HCT116 (cell line): ENCODE measurements around the gene HNF1B. TPM values are rescaled to one million over a fixed set of nuclear protein-coding genes. Genes with fewer than 3 reads are reported as not detected.

Source experiments
- ATAC-seq: fragments of 200-7000 bp; cut with Tn5 transposase; 2 replicates; pipeline ENCODE4 v1.9.1; 2020; ENCODE audit warnings: mild to moderate bottlenecking, moderate library complexity
- BruUV-seq: library from RNA; stranded (reverse); fragments of 400-500 nt; replicated peaks from 2 replicates; lab custom pipeline; 2021; lab: Mats Ljungman, UMichigan
- CTCF ChIA-PET: fragments of 300-600 bp; sonication (Branson Sonifier 250); formaldehyde crosslinking; loops from one replicate; lab custom pipeline; 2021; ENCODE audit warnings: antibody characterized with exemption; lab: Charles Lee
- POLR2A ChIA-PET: fragments of 300-600, 350-600 bp; sonication (Branson Sonifier 250); formaldehyde crosslinking; loops from one replicate; lab custom pipeline; 2021; ENCODE audit warnings: antibody characterized with exemption; lab: Charles Lee
- RAD21 ChIA-PET, 2 experiments: fragments of 300-600 bp; sonication (Branson Sonifier 250); formaldehyde crosslinking; loops; one replicate each; lab custom pipeline; 2023; ENCODE audit warnings: low total read pairs in 2 of 2; ENCODE audit not compliant: uncharacterized antibody in 2 of 2, unreplicated experiment in 2 of 2, low non-redundant PET in 1 of 2; lab: Charles Lee
- DNase-seq: peaks from one replicate; pipeline ENCODE4 v3.0.0-alpha.2; 2010; ENCODE audit warnings: low read depth, low spot score
- H2AFZ ChIP-seq: fragments of 200-600 bp; shearing (Covaris generic), sonication (generic); 2 replicates; pipeline ENCODE4 v1.6.1; 2017; ENCODE audit warnings: low read depth, mixed run types, mixed read lengths, antibody characterized with exemption, low read length; ENCODE audit not compliant: poor library complexity, severe bottlenecking
- H3K27ac ChIP-seq: 2 replicates; pipeline ENCODE4 v1.5.1; 2012; ENCODE audit warnings: low read depth, low read length
- H3K27me3 ChIP-seq: fragments of 200-600 bp; sonication (generic); 2 replicates; pipeline ENCODE4 v1.6.1; 2016; ENCODE audit warnings: mixed run types, low read length, mixed read lengths; ENCODE audit not compliant: insufficient read depth
- H3K36me3 ChIP-seq, 2 experiments: fragments of 200-500 bp in 1 of 2; fragments of 200-600 bp in 1 of 2; sonication (Bioruptor generic) in 1 of 2; sonication (generic) in 1 of 2; 2 replicates each; pipeline versions ENCODE4 v1.5.1 to v1.6.1; 2014 to 2016; ENCODE audit warnings: low read length in 2 of 2, inconsistent platforms in 1 of 2, mixed read lengths in 1 of 2, mixed run types in 1 of 2; ENCODE audit not compliant: insufficient read depth in 2 of 2, control insufficient read depth in 1 of 2
- H3K4me1 ChIP-seq, 2 experiments: fragments of 200-600 bp in 1 of 2; sonication (generic) in 1 of 2; 2 replicates each; pipeline versions ENCODE4 v1.5.1 to v1.6.1; 2012 to 2017; ENCODE audit warnings: low read length in 2 of 2, inconsistent platforms in 1 of 2, mild to moderate bottlenecking in 1 of 2, mixed read lengths in 1 of 2, mixed run types in 1 of 2, moderate library complexity in 1 of 2; ENCODE audit not compliant: insufficient read depth in 2 of 2, control insufficient read depth in 1 of 2
- H3K4me2 ChIP-seq: fragments of 200-600 bp; sonication (generic); 2 replicates; pipeline ENCODE4 v1.6.1; 2017; ENCODE audit warnings: mixed run types, low read length, mixed read lengths
- H3K4me3 ChIP-seq, 2 experiments: fragments of 200-600 bp in 1 of 2; sonication (generic) in 1 of 2; replicated peaks in 1 of 2; 2 replicates each; pipeline ENCODE4 v1.5.1; 2011 to 2016; ENCODE audit warnings: low read length in 2 of 2, control low read depth in 1 of 2, low read depth in 1 of 2, mild to moderate bottlenecking in 1 of 2, mixed read lengths in 1 of 2, mixed run types in 1 of 2
- H3K79me2 ChIP-seq: fragments of 200-600 bp; sonication (generic); 2 replicates; pipeline ENCODE4 v1.6.1; 2017; ENCODE audit warnings: mild to moderate bottlenecking, mixed run types, low read length, moderate library complexity, mixed read lengths; ENCODE audit not compliant: insufficient read depth
- H3K9ac ChIP-seq: fragments of 200-600 bp; sonication (generic); 2 replicates; pipeline ENCODE4 v1.6.1; 2016; ENCODE audit warnings: low read length, mixed read lengths
- H3K9me2 ChIP-seq: fragments of 200-600 bp; sonication (generic), shearing (Covaris generic); 2 replicates; pipeline ENCODE4 v1.6.1; 2017; ENCODE audit warnings: mixed run types, mild to moderate bottlenecking, moderate library complexity; ENCODE audit not compliant: insufficient read depth
- H3K9me3 ChIP-seq, 2 experiments: fragments of 200-500 bp in 1 of 2; fragments of 200-600 bp in 1 of 2; sonication (Bioruptor generic) in 1 of 2; sonication (generic) in 1 of 2; 2 replicates each; pipeline ENCODE4 v1.6.1; 2014 to 2017; ENCODE audit warnings: low read length in 2 of 2, mixed read lengths in 2 of 2, inconsistent platforms in 1 of 2, low read depth in 1 of 2, mild to moderate bottlenecking in 1 of 2, mixed run types in 1 of 2, moderate library complexity in 1 of 2; ENCODE audit not compliant: control insufficient read depth in 1 of 2, insufficient read depth in 1 of 2
- H4K20me1 ChIP-seq: fragments of 200-600 bp; sonication (generic), shearing (Covaris generic); 2 replicates; pipeline ENCODE4 v1.6.1; 2017; ENCODE audit warnings: mixed run types, mild to moderate bottlenecking, moderate library complexity; ENCODE audit not compliant: insufficient read depth
- CBX3 ChIP-seq: IDR thresholded peaks from 2 replicates; pipeline ENCODE4 v1.6.1; 2012; ENCODE audit warnings: low read depth
- CEBPB ChIP-seq: IDR thresholded peaks from 2 replicates; pipeline ENCODE4 v1.6.1; 2012; ENCODE audit warnings: low read depth
- EGR1 ChIP-seq: IDR thresholded peaks from 2 replicates; pipeline ENCODE4 v1.6.1; 2012; ENCODE audit warnings: low read depth
- ELF1 ChIP-seq: IDR thresholded peaks from 2 replicates; pipeline ENCODE4 v1.6.1; 2012; ENCODE audit warnings: low read depth, borderline replicate concordance
- EZH2 ChIP-seq: fragments of 200-600 bp; sonication (generic); IDR thresholded peaks from 2 replicates; pipeline ENCODE4 v1.6.1; 2017; ENCODE audit warnings: antibody characterized with exemption, mixed run types
- EZH2phosphoT487 ChIP-seq: fragments of 200-600 bp; IDR thresholded peaks from 2 replicates; pipeline ENCODE4 v1.6.1; 2018; ENCODE audit warnings: antibody characterized with exemption, borderline replicate concordance
- MAX ChIP-seq: IDR thresholded peaks from 2 replicates; pipeline ENCODE4 v1.6.1; 2012
- POLR2A ChIP-seq: IDR thresholded peaks from 2 replicates; pipeline ENCODE4 v1.7.0; 2011; ENCODE audit warnings: borderline replicate concordance; ENCODE audit not compliant: insufficient read depth, insufficient read length; ENCODE audit errors: extremely low read depth
- POLR2AphosphoS5 ChIP-seq: IDR thresholded peaks from 2 replicates; pipeline ENCODE4 v1.6.1; 2011; ENCODE audit warnings: mild to moderate bottlenecking, low read depth, low read length, moderate library complexity
- RAD21 ChIP-seq: IDR thresholded peaks from 2 replicates; pipeline ENCODE4 v1.6.1; 2012; ENCODE audit warnings: low read depth, mild to moderate bottlenecking
- SIN3A ChIP-seq: IDR thresholded peaks from 2 replicates; pipeline ENCODE4 v1.6.1; 2012; ENCODE audit warnings: low read depth
- SP1 ChIP-seq: IDR thresholded peaks from 2 replicates; pipeline ENCODE4 v1.6.1; 2012; ENCODE audit warnings: low read depth
- SRF ChIP-seq: IDR thresholded peaks from 2 replicates; pipeline ENCODE4 v1.6.1; 2012; ENCODE audit warnings: low read depth
- TCF7L2 ChIP-seq: IDR thresholded peaks from 2 replicates; pipeline ENCODE4 v1.7.0; 2011; ENCODE audit warnings: borderline replicate concordance, inconsistent platforms; ENCODE audit not compliant: insufficient read depth, insufficient read length; ENCODE audit errors: extremely low read depth
- YY1 ChIP-seq: IDR thresholded peaks from 2 replicates; pipeline ENCODE4 v1.6.1; 2011; ENCODE audit warnings: low read length, low read depth, moderate library complexity, mild to moderate bottlenecking; ENCODE audit not compliant: insufficient replicate concordance; ENCODE audit errors: extremely low read depth
- ZFX ChIP-seq: fragments of 450-650 bp; IDR thresholded peaks from 2 replicates; pipeline ENCODE4 v1.6.1; 2017
- intact Hi-C: fragments of 100-400 bp; cut with micrococcal nuclease; formaldehyde crosslinking; loops from 2 replicates; pipeline ENCODE4 v1.10.0; 2022
- total RNA-seq: library from RNA; stranded (reverse); gene quantifications from one replicate; pipeline ENCODE4 v1.2.1, GENCODE V29; 2021; ENCODE audit not compliant: unreplicated experiment
- TF ChIP-seq, protein P1 (sequence below): IDR thresholded peaks from 2 replicates; pipeline ENCODE4 v1.6.1; 2012
- TF ChIP-seq, protein P2 (sequence below): IDR thresholded peaks from 2 replicates; pipeline ENCODE4 v1.6.1; 2011; ENCODE audit warnings: mild to moderate bottlenecking, low read length, moderate library complexity; ENCODE audit not compliant: insufficient replicate concordance; ENCODE audit errors: extremely low read depth

HNF1B gene
- total RNA-seq, 1 experiment from 2014 or later, result 3.6 TPM

DNA sequence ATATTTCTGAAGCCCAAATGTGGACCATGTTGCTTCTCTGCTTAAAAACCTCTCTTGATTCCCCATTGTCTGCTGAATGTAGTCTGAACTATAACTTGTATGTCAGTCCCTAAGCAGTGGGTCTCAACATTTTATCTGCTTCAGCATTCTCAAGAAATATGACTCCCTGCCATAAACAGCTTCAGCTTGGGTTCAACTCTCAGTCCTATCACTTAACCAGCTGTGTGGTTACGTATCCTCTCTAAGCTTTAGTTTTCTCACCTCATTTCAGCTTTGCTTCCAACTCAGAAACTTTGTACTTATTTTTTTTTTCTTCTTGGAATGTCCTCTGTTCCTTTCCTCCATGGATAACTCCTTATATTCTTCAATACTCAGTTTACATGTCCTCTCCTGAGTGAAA lies 97.0 kb downstream of the HNF1B start:
- H2AFZ ChIP-seq, result no peak overlapping the region
- H3K36me3 ChIP-seq, result no peaks in the 10 kb centered on the region
- H3K27me3 ChIP-seq, result peaks cover 25% of the 10 kb centered on the region; the same call in 1 of the 2 replicates
- ChIA-PET CTCF (interaction anchor here (4.7 kb wide), 1 partner anchor 169 kb away, joined by 36 read pairs; no protein-coding TSS in a partner anchor), RAD21 (no interaction called here), POLR2A (no interaction called here)
- peaks cover 5 to 6% of the 10 kb centered on the region in 2 experiments; a peak in 3 of 4 replicates for H3K4me1 ChIP-seq
- no peaks in the 10 kb centered on the region for H3K9me3 ChIP-seq
- H3K9me2 ChIP-seq, result no peaks in the 10 kb centered on the region
- no TSS peak for BruUV-seq
- no peak overlapping the region for H3K9ac ChIP-seq
- no peak overlapping the region for H3K4me3 ChIP-seq
- H3K79me2 ChIP-seq, result peaks cover 4% of the 10 kb centered on the region
- no peak for DNase-seq
- H3K27ac ChIP-seq, result no peak overlapping the region
- TF ChIP-seq, protein P1, sequence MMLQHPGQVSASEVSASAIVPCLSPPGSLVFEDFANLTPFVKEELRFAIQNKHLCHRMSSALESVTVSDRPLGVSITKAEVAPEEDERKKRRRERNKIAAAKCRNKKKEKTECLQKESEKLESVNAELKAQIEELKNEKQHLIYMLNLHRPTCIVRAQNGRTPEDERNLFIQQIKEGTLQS, result no peak
- no peak for TF ChIP-seq SP1
- TF ChIP-seq RAD21, result no peak
- no peak for TF ChIP-seq EZH2
- no peak for TF ChIP-seq POLR2AphosphoS5
- TF ChIP-seq EZH2phosphoT487, result no peak
- no peak for TF ChIP-seq POLR2A
- TF ChIP-seq TCF7L2, result no peak
- TF ChIP-seq CBX3, result no peak
- no peak for TF ChIP-seq ELF1
- TF ChIP-seq, protein P2, sequence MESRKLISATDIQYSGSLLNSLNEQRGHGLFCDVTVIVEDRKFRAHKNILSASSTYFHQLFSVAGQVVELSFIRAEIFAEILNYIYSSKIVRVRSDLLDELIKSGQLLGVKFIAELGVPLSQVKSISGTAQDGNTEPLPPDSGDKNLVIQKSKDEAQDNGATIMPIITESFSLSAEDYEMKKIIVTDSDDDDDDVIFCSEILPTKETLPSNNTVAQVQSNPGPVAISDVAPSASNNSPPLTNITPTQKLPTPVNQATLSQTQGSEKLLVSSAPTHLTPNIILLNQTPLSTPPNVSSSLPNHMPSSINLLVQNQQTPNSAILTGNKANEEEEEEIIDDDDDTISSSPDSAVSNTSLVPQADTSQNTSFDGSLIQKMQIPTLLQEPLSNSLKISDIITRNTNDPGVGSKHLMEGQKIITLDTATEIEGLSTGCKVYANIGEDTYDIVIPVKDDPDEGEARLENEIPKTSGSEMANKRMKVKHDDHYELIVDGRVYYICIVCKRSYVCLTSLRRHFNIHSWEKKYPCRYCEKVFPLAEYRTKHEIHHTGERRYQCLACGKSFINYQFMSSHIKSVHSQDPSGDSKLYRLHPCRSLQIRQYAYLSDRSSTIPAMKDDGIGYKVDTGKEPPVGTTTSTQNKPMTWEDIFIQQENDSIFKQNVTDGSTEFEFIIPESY, result no peak
- TF ChIP-seq SRF, result no peak
- TF ChIP-seq MAX, result no peak
- TF ChIP-seq SIN3A, result no peak
- TF ChIP-seq EGR1, result no peak
- TF ChIP-seq YY1, result no peak
- no peak for TF ChIP-seq ZFX
- TF ChIP-seq CEBPB, result no peak
- no peak for ATAC-seq
- no peak overlapping the region for H3K4me2 ChIP-seq
- no peaks in the 10 kb centered on the region for H4K20me1 ChIP-seq
- intact Hi-C loops, result no loop called here
